Measurements from ENCODE around the gene ANKLE1.

Gene ANKLE1

GRCh38 chr19:17322854-17323253 lies 41.2 kb downstream of the ANKLE1 start:
- H3K27me3 Mint-ChIP-seq = peaks cover 8% of the 10 kb centered on the region
- no peak for ATAC-seq
- H3K4me3 Mint-ChIP-seq = no peak overlapping the region
- H3K9me3 Mint-ChIP-seq = no peaks in the 10 kb centered on the region
- no peaks in the 10 kb centered on the region for H3K4me1 Mint-ChIP-seq
- H3K36me3 Mint-ChIP-seq = peaks cover 39% of the 10 kb centered on the region
- no peak overlapping the region for H3K27ac Mint-ChIP-seq

GRCh38 chr19:17323300-17323963 lies 41.7 kb downstream of the ANKLE1 start:
- Mint-ChIP-seq H3K4me3 (no peak overlapping the region), H3K27ac (no peak overlapping the region), H3K9me3 (no peaks in the 10 kb centered on the region), H3K27me3 (peaks cover 8% of the 10 kb centered on the region), H3K36me3 (peaks cover 35% of the 10 kb centered on the region), H3K4me1 (no peaks in the 10 kb centered on the region)
- ATAC-seq = peak; percentile 45

- no peaks in the 10 kb centered on the region for H3K4me1 Mint-ChIP-seq
- H3K4me3 Mint-ChIP-seq = no peak overlapping the region
- ATAC-seq = no peak
- peaks cover 8% of the 10 kb centered on the region for H3K27me3 Mint-ChIP-seq
- H3K9me3 Mint-ChIP-seq = no peaks in the 10 kb centered on the region
- H3K27ac Mint-ChIP-seq = no peak overlapping the region
- peaks cover 34% of the 10 kb centered on the region for H3K36me3 Mint-ChIP-seq
Observed at GRCh38 chr19:17323964-17324332, 42.2 kb downstream of the ANKLE1 start.

GRCh38 chr19:17324357-17325114 lies 42.8 kb downstream of the ANKLE1 start:
- Mint-ChIP-seq H3K4me3 (no peak overlapping the region), H3K4me1 (no peaks in the 10 kb centered on the region), H3K27ac (no peak overlapping the region), H3K36me3 (peaks cover 29% of the 10 kb centered on the region), H3K9me3 (no peaks in the 10 kb centered on the region), H3K27me3 (peaks cover 8% of the 10 kb centered on the region)
- no peak for ATAC-seq

- Mint-ChIP-seq H3K4me1 (peaks cover 5% of the 10 kb centered on the region), H3K9me3 (no peaks in the 10 kb centered on the region), H3K27ac (no peak overlapping the region), H3K27me3 (peaks cover 14% of the 10 kb centered on the region), H3K4me3 (no peak overlapping the region), H3K36me3 (peaks cover 23% of the 10 kb centered on the region)
- ATAC-seq = no peak
Observed at GRCh38 chr19:17325133-17325532, 43.4 kb downstream of the ANKLE1 start.

- ATAC-seq = no peak
- Mint-ChIP-seq H3K4me1 (peaks cover 11% of the 10 kb centered on the region), H3K27me3 (peaks cover 23% of the 10 kb centered on the region), H3K36me3 (peaks cover 13% of the 10 kb centered on the region), H3K9me3 (no peaks in the 10 kb centered on the region), H3K4me3 (no peak overlapping the region), H3K27ac (no peak overlapping the region)
Observed at GRCh38 chr19:17325881-17326594, 44.3 kb downstream of the ANKLE1 start.

GRCh38 chr19:17326595-17326966 lies 44.9 kb downstream of the ANKLE1 start:
- Mint-ChIP-seq H3K9me3 (no peaks in the 10 kb centered on the region), H3K36me3 (peaks cover 10% of the 10 kb centered on the region), H3K4me3 (no peak overlapping the region), H3K27ac (no peak overlapping the region), H3K4me1 (peaks cover 11% of the 10 kb centered on the region), H3K27me3 (peaks cover 27% of the 10 kb centered on the region)
- no peak for ATAC-seq

- peaks cover 27% of the 10 kb centered on the region for H3K27me3 Mint-ChIP-seq
- ATAC-seq = no peak
- peaks cover 8% of the 10 kb centered on the region for H3K36me3 Mint-ChIP-seq
- no peak overlapping the region for H3K27ac Mint-ChIP-seq
- H3K4me1 Mint-ChIP-seq = peaks cover 11% of the 10 kb centered on the region
- H3K9me3 Mint-ChIP-seq = no peaks in the 10 kb centered on the region
- H3K4me3 Mint-ChIP-seq = no peak overlapping the region
Observed at GRCh38 chr19:17327068-17327653, 45.5 kb downstream of the ANKLE1 start.

GRCh38 chr19:17327654-17328516 lies 46.2 kb downstream of the ANKLE1 start:
- H3K27ac Mint-ChIP-seq = peak overlapping the region; percentile 48
- H3K4me1 Mint-ChIP-seq = peaks cover 13% of the 10 kb centered on the region
- peaks cover 30% of the 10 kb centered on the region for H3K27me3 Mint-ChIP-seq
- peak; percentile 75 for ATAC-seq
- H3K36me3 Mint-ChIP-seq = peaks cover under 1% of the 10 kb centered on the region
- peak overlapping the region; percentile 71 for H3K4me3 Mint-ChIP-seq
- peaks cover 2% of the 10 kb centered on the region for H3K9me3 Mint-ChIP-seq

GRCh38 chr19:17328517-17329365 lies 47.0 kb downstream of the ANKLE1 start:
- peaks cover 19% of the 10 kb centered on the region for H3K4me1 Mint-ChIP-seq
- peaks cover 2% of the 10 kb centered on the region for H3K9me3 Mint-ChIP-seq
- peak overlapping the region; percentile 71 for H3K4me3 Mint-ChIP-seq
- peaks cover 34% of the 10 kb centered on the region for H3K27me3 Mint-ChIP-seq
- no peaks in the 10 kb centered on the region for H3K36me3 Mint-ChIP-seq
- peak; percentile 3 for ATAC-seq
- H3K27ac Mint-ChIP-seq = peak overlapping the region; percentile 48

- Mint-ChIP-seq H3K27me3 (peaks cover 39% of the 10 kb centered on the region), H3K4me3 (peak overlapping the region; percentile 21), H3K27ac (no peak overlapping the region), H3K4me1 (peaks cover 25% of the 10 kb centered on the region), H3K9me3 (peaks cover 2% of the 10 kb centered on the region), H3K36me3 (no peaks in the 10 kb centered on the region)
- ATAC-seq = no peak
Observed at GRCh38 chr19:17329366-17330261, 47.9 kb downstream of the ANKLE1 start.

GRCh38 chr19:17330262-17331044 lies 48.8 kb downstream of the ANKLE1 start:
- Mint-ChIP-seq H3K9me3 (peaks cover 2% of the 10 kb centered on the region), H3K27me3 (peaks cover 39% of the 10 kb centered on the region), H3K4me1 (peaks cover 31% of the 10 kb centered on the region), H3K36me3 (no peaks in the 10 kb centered on the region), H3K4me3 (peak overlapping the region; percentile 22), H3K27ac (no peak overlapping the region)
- ATAC-seq = no peak

All from stimulated activated memory B cell treated with anti-CD40 and anti-IgM and Interleukin-4, amounts not matched to agents 10 μg/mL and 1 μg/mL and 100 μg/mL, for 72 hours (primary cell).